GM12878 (cell line): Measurements from ENCODE around the gene WNT11. TPM values are rescaled to one million over a fixed set of nuclear protein-coding genes. Genes with fewer than 3 reads are reported as not detected.

ENCODE experiments used
- ATAC-seq: fragments of 200-7000 bp; cut with Tn5 transposase; 3 replicates; pipeline ENCODE4 v1.9.1; 2020; ENCODE audit warnings: mild to moderate bottlenecking, moderate library complexity
- BruUV-seq: library from RNA; stranded (reverse); fragments of 400-500 nt; replicated peaks from 2 replicates; lab custom pipeline; 2021; lab: Mats Ljungman, UMichigan
- CTCF ChIA-PET: fragments of 300-600 bp; sonication (Branson Sonifier 250); formaldehyde crosslinking; extraction: SDS; loops from one replicate; lab custom pipeline; 2021; ENCODE audit warnings: inconsistent platforms; lab: Yijun Ruan, JAX
- POLR2A ChIA-PET: fragments of 350-600 bp; formaldehyde crosslinking; extraction: SDS; loops from one replicate; lab custom pipeline; 2021; ENCODE audit warnings: inconsistent platforms; lab: Charles Lee
- RAD21 ChIA-PET: fragments of 300-600 bp; sonication (Branson Sonifier 250); formaldehyde crosslinking; loops from one replicate; lab custom pipeline; 2023; ENCODE audit warnings: antibody characterized with exemption; ENCODE audit not compliant: unreplicated experiment; lab: Charles Lee
- SMC1A ChIA-PET: fragments of 300-600 bp; sonication (Branson Sonifier 250); formaldehyde crosslinking; loops from one replicate; lab custom pipeline; 2023; ENCODE audit not compliant: unreplicated experiment, uncharacterized antibody; lab: Charles Lee
- DNase-seq: peaks from one replicate; pipeline ENCODE4 v3.0.0-alpha.2; 2011; ENCODE audit warnings: low read depth, low spot score
- FAIRE-seq: peaks from 3 replicates; lab custom pipeline; 2011; peaks lifted over from hg19 to GRCh38; lab: Jason Lieb, UNC
- H2AFZ ChIP-seq: 2 replicates; pipeline ENCODE4 v1.6.0; 2011; ENCODE audit warnings: low read depth, low read length, control low read depth; ENCODE audit not compliant: control insufficient read depth
- H3K27ac ChIP-seq: 2 replicates; pipeline ENCODE4 v1.5.1; 2011; ENCODE audit warnings: control low read depth; ENCODE audit not compliant: control insufficient read depth, insufficient read depth
- H3K27me3 ChIP-seq, 2 experiments: replicated peaks in 1 of 2; 2 replicates each; pipeline versions ENCODE4 v1.6.0 to v1.6.1; 2011; ENCODE audit warnings: low read length in 1 of 2; ENCODE audit not compliant: control insufficient read depth in 2 of 2, insufficient read depth in 2 of 2
- H3K36me3 ChIP-seq, 2 experiments: 2 replicates each; pipeline ENCODE4 v1.5.1; 2011; ENCODE audit warnings: low read length in 1 of 2; ENCODE audit not compliant: control insufficient read depth in 2 of 2, insufficient read depth in 2 of 2
- H3K4me1 ChIP-seq: 2 replicates; pipeline ENCODE4 v1.6.1; 2011; ENCODE audit warnings: mild to moderate bottlenecking, low read length, moderate library complexity, mixed read lengths; ENCODE audit not compliant: control insufficient read depth, insufficient read depth
- H3K4me2 ChIP-seq: 2 replicates; pipeline ENCODE4 v1.6.0; 2011; ENCODE audit warnings: control low read depth; ENCODE audit not compliant: control insufficient read depth, insufficient read depth
- H3K4me3 ChIP-seq: fragments of 200-600 bp; sonication (generic); 2 replicates; pipeline ENCODE4 v1.5.1; 2016
- H3K79me2 ChIP-seq: 2 replicates; pipeline ENCODE4 v1.6.0; 2011; ENCODE audit warnings: low read length; ENCODE audit not compliant: control insufficient read depth, insufficient read depth
- H3K9ac ChIP-seq: 2 replicates; pipeline ENCODE4 v1.8.0; 2011; ENCODE audit warnings: low read length, control low read depth, mixed read lengths; ENCODE audit not compliant: control insufficient read depth, insufficient read depth
- H3K9me3 ChIP-seq: replicated peaks from 3 replicates; pipeline ENCODE4 v1.5.1; 2011; ENCODE audit warnings: mild to moderate bottlenecking, low read length; ENCODE audit not compliant: control insufficient read depth, insufficient read depth
- H4K20me1 ChIP-seq: 2 replicates; pipeline ENCODE4 v1.6.0; 2011; ENCODE audit not compliant: control insufficient read depth, insufficient read depth
- DPF2 ChIP-seq: fragments of 450-650 bp; IDR thresholded peaks from 2 replicates; pipeline ENCODE4 v1.6.1; 2017; ENCODE audit warnings: mild to moderate bottlenecking
- E2F4 ChIP-seq: IDR thresholded peaks from 2 replicates; pipeline ENCODE4 v1.6.1; 2012; ENCODE audit warnings: low read depth, low read length, improper control_type of control experiment
- GABPA ChIP-seq: IDR thresholded peaks from 2 replicates; pipeline ENCODE4 v1.6.1; 2014; ENCODE audit warnings: antibody characterized with exemption, low read depth, mild to moderate bottlenecking, inconsistent platforms
- HDAC6 ChIP-seq: fragments of 200-600 bp; sonication (generic); IDR thresholded peaks from one replicate; pipeline ENCODE4 v1.8.0; 2017; ENCODE audit warnings: antibody characterized with exemption; ENCODE audit not compliant: unreplicated experiment
- MEF2B ChIP-seq: fragments of 450-650 bp; IDR thresholded peaks from 2 replicates; pipeline ENCODE4 v1.6.1; 2018; ENCODE audit warnings: mild to moderate bottlenecking, moderate library complexity; ENCODE audit not compliant: partially characterized antibody, poor library complexity, severe bottlenecking
- MTA2 ChIP-seq: fragments of 450-650 bp; IDR thresholded peaks from 2 replicates; pipeline ENCODE4 v1.6.1; 2016; ENCODE audit warnings: low read depth, mild to moderate bottlenecking, moderate library complexity
- NBN ChIP-seq: fragments of 450-650 bp; IDR thresholded peaks from 2 replicates; pipeline ENCODE4 v1.6.1; 2016
- SKIL ChIP-seq: fragments of 450-650 bp; IDR thresholded peaks from 2 replicates; pipeline ENCODE4 v1.6.1; 2017; ENCODE audit warnings: mild to moderate bottlenecking, low read depth, inconsistent platforms; ENCODE audit not compliant: poor library complexity, severe bottlenecking
- SUPT20H ChIP-seq: IDR thresholded peaks from 2 replicates; pipeline ENCODE4 v1.6.1; 2011; ENCODE audit warnings: low read depth, mild to moderate bottlenecking, low read length, moderate library complexity, borderline replicate concordance; ENCODE audit not compliant: control insufficient read depth
- WGBS: methylation state at CpG from one replicate; pipeline ENCODE4 v1.1.6; 2016; ENCODE audit warnings: low lambda C conversion rate; ENCODE audit not compliant: insufficient replicate concordance, insufficient coverage; ENCODE audit errors: missing lambda C conversion rate; 5-methylcytosine and 5-hydroxymethylcytosine counted together
- in situ Hi-C: fragments of 300-500 bp; cut with MboI; formaldehyde crosslinking; loops from 9 replicates; pipeline ENCODE4 v1.14.3; 2018; ENCODE audit warnings: mixed read lengths
- intact Hi-C: fragments of 100-400 bp; cut with micrococcal nuclease; formaldehyde crosslinking; loops from one replicate; pipeline ENCODE4 v1.14.2; 2022; ENCODE audit not compliant: unreplicated experiment
- polyA plus RNA-seq, 11 experiments: library from polyadenylated mRNA; depleted of rRNA in 4 of 11; unstranded in 6 of 11; stranded (reverse) in 5 of 11; fragments of >200 nt; fragmentation: Nextera tagmentation in 4 of 11; fragmentation: Illumina TruSeq in 1 of 11; extraction: Ambion mirVana in 4 of 11; extraction: Trizol in 1 of 11; gene quantifications; 1 replicate in 1 of 11; 2 replicates in 10 of 11; pipeline versions ENCODE4 v1.2.1 to v1.2.3, GENCODE V29; 2011 to 2016; ENCODE audit warnings: inconsistent platforms in 2 of 11, missing spikeins in 2 of 11, low read depth in 1 of 11
- total RNA-seq, 4 experiments: library from RNA; depleted of rRNA in 3 of 4; stranded (reverse); fragments of >200 nt in 3 of 4; fragmentation: Illumina TruSeq in 1 of 4; extraction: Trizol in 1 of 4; gene quantifications; 2 replicates each; pipeline versions ENCODE4 v1.2.1 to v1.2.3, GENCODE V29; 2013 to 2021

Gene WNT11
- total and polyA plus RNA-seq, 10 of the 15 experiments (the other 5 are each of a cell fraction or from before 2014, with no cell fraction given) = 0.05 to 0.19 TPM; not detected in 8

GRCh38 chr11:76224461-76225121 is 18.3 kb upstream of the WNT11 start (continued):
- TF ChIP-seq SKIL = no peak
- TF ChIP-seq MEF2B = no peak
- no peak for TF ChIP-seq HDAC6
- TF ChIP-seq GABPA = no peak
- no peak for TF ChIP-seq E2F4

- Histone ChIP-seq H3K27me3 (no peaks in the 10 kb centered on the region; a peak in 2 of 4 replicates), H3K9ac (no peak overlapping the region), H3K9me3 (no peaks in the 10 kb centered on the region), H3K36me3 (no peaks in the 10 kb centered on the region), H3K4me1 (no peaks in the 10 kb centered on the region), H2AFZ (no peak overlapping the region), H3K4me3 (no peak overlapping the region), H3K79me2 (no peaks in the 10 kb centered on the region), H4K20me1 (no peaks in the 10 kb centered on the region), H3K27ac (no peak overlapping the region), H3K4me2 (no peak overlapping the region)
- ChIA-PET RAD21 (no interaction called here), CTCF (interaction anchor here (2.0 kb wide), 1 partner anchor 12 kb away, joined by 7 read pairs; no protein-coding TSS in a partner anchor), SMC1A (no interaction called here), POLR2A (no interaction called here)
- intact Hi-C loops (no loop called here), in situ Hi-C loops (no loop called here)
- ATAC-seq (no peak), FAIRE-seq (no peak), DNase-seq (no peak)
- WGBS = 10% methylated on average over 3 of the region's 3 CpGs
- TF ChIP-seq SUPT20H = no peak
- no peak for TF ChIP-seq NBN
- no peak for TF ChIP-seq MTA2
- TF ChIP-seq DPF2 = no peak
- BruUV-seq = no TSS peak
Observed at GRCh38 chr11:76221365-76221764, 15.1 kb upstream of the WNT11 start.
